Measurements from ENCODE around the gene SLC6A6.

SLC6A6 gene

DNA sequence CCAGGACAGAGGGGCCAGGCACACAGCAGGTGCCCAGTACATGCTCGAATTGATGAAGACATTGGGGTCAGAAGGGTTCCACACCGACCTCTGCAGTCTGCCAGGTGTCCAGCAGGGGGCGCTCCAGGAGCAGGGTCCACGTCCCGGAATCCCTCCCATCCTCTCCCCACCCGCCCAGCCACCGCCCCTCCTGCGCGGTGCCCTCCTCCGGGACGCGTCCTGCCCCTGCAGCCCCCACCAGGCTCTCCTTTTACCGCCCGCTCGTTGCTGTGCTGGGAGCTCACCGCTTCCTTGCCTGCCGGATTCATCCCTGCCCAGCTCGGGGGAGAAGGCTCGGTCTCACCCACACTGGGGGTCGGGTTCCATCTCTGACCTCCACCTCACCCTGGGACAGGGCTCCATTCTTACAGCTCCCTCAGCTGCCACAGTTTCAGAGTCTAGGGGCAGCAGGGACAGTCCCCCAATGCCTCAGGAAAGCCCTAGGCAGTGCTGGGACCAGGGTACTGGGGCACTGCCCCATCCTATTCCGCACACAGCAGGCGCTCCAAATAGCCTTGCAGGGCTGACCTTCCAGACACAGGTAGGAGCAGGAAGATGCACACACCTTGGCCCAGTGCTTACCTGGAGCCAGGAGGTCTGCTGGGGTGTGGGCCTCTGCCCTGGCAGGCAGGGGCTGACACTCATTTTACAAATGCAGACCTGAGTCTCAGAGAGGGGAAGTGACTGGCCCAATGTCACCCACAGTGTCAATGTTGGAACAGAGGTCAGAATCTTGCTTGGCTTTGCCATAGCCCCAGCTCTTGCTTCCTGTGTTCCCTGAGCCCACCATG, 106.8 kb downstream of the SLC6A6 start:
- Histone ChIP-seq H3K27ac (no peak overlapping the region), H3K36me3 (replicated peaks) (no peaks in the 10 kb centered on the region), H3K27me3 (replicated peaks) (no peaks in the 10 kb centered on the region), H3K4me3 (ENCODE audit: low read depth, low read length) (no peak overlapping the region)
- TF ChIP-seq, protein P1, sequence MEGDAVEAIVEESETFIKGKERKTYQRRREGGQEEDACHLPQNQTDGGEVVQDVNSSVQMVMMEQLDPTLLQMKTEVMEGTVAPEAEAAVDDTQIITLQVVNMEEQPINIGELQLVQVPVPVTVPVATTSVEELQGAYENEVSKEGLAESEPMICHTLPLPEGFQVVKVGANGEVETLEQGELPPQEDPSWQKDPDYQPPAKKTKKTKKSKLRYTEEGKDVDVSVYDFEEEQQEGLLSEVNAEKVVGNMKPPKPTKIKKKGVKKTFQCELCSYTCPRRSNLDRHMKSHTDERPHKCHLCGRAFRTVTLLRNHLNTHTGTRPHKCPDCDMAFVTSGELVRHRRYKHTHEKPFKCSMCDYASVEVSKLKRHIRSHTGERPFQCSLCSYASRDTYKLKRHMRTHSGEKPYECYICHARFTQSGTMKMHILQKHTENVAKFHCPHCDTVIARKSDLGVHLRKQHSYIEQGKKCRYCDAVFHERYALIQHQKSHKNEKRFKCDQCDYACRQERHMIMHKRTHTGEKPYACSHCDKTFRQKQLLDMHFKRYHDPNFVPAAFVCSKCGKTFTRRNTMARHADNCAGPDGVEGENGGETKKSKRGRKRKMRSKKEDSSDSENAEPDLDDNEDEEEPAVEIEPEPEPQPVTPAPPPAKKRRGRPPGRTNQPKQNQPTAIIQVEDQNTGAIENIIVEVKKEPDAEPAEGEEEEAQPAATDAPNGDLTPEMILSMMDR (IDR thresholded peaks at IDR 0.05; ENCODE audit: low read depth, low read length, missing control alignments): peak; percentile 91
- peak; percentile 18 for DNase-seq
- in situ Hi-C loops (cut with HindIII; ENCODE audit: low pct_ligation_motif_present, low sequenced_read_pairs): no loop called here

DNA sequence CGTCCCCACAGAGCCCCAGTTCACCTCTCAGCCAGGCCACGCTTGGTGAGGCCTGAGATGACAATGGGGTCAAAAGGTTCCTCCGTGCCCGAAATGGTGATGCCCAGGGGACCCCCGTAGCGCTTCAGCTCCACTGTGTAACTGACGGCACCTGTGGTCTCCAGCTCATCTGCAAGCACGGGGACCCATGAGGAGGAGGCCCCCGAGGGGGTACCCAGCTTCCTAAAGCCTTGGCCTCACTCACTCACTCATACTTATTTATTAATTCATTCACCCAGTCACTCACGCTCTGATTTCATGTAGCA, 107.3 kb downstream of the SLC6A6 start:
- Histone ChIP-seq H3K27me3 (replicated peaks) (no peaks in the 10 kb centered on the region), H3K4me3 (ENCODE audit: low read depth, low read length) (no peak overlapping the region), H3K36me3 (replicated peaks) (no peaks in the 10 kb centered on the region), H3K27ac (no peak overlapping the region)
- in situ Hi-C loops (cut with HindIII; ENCODE audit: low pct_ligation_motif_present, low sequenced_read_pairs): no loop called here
- no peak for DNase-seq
- TF ChIP-seq, protein P1 (IDR thresholded peaks at IDR 0.05; ENCODE audit: low read depth, low read length, missing control alignments): no peak

DNA sequence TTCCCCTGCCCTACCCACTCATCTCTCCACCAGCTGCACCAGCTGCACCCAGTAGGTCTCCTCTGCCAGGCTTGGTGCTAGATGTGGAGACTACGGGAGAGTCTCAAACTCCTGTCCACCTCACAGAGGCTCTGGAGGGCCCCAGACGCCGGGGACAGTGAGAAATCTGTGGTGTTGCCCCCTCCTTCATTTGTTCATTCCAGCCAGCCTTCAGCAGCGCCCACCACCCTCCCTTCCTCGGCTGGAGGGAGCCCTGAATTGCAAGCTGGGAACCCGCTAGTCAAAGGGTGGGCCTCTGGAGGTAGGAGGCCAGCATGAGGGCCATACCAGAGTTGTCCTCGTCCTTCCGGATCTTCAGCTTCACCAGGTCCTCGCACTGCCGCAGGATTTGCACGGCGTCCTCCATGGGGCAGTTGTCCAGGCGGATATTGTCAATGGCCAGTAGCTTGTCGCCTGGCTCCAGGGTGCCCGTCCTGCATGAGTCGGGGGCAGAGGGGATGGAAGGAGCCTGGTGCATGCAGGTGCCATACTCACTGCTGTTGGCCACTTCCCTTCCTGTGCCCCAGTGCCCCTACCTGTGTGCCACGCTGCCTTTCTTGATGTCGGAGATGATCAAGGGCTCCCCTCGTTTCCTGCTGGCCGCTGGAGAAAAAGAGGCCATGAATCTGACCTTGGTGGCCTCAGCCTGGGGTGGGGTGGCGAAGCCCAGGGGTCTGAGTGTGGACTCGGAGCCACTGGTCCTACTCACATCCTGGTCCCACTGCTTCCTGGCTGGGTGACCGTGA, 108.6 kb downstream of the SLC6A6 start:
- no peak for DNase-seq
- H3K27ac ChIP-seq: no peak overlapping the region
- TF ChIP-seq, protein P1 (IDR thresholded peaks at IDR 0.05; ENCODE audit: low read depth, low read length, missing control alignments): no peak
- no peaks in the 10 kb centered on the region for H3K36me3 ChIP-seq (replicated peaks)
- H3K4me3 ChIP-seq (ENCODE audit: low read depth, low read length): no peak overlapping the region
- no peaks in the 10 kb centered on the region for H3K27me3 ChIP-seq (replicated peaks)
- in situ Hi-C loops (cut with HindIII; ENCODE audit: low pct_ligation_motif_present, low sequenced_read_pairs): no loop called here

DNA sequence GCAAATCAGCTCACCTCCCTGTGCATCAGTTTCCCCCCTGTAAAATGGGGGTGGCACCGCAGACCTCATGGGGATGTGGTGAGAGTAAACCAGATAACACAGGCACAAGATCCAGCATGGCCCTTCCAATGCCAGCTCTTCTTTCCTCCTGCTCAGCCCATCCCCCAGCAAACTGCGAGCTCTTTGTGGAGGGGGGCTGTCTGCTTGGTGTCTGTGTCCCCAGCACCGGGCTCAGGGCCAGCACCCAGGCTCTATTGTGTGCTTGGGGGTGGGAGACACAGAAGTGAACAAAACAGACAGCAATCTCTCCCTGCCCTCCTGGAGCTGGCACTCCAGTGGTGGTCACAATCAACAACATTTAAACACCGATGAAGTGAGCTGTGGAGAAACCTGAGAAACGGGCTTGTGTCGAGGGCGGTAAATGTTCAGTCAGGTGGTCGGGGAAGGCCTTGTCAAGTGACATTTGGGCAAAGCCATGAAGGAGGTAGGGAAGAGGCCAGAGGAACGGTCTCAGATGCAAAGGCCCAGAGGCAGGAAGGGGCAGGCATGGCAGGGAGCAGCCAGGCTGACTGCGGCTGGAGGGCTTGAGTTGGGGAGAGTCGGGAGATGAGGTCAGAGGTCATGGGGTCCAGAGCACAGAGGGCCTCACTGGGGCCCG, 109.3 kb downstream of the SLC6A6 start:
- Histone ChIP-seq H3K4me3 (ENCODE audit: low read depth, low read length) (no peak overlapping the region), H3K36me3 (replicated peaks) (no peaks in the 10 kb centered on the region), H3K27ac (no peak overlapping the region), H3K27me3 (replicated peaks) (no peaks in the 10 kb centered on the region)
- TF ChIP-seq, protein P1 (IDR thresholded peaks at IDR 0.05; ENCODE audit: low read depth, low read length, missing control alignments): no peak
- no peak for DNase-seq
- in situ Hi-C loops (cut with HindIII; ENCODE audit: low pct_ligation_motif_present, low sequenced_read_pairs): no loop called here

DNA sequence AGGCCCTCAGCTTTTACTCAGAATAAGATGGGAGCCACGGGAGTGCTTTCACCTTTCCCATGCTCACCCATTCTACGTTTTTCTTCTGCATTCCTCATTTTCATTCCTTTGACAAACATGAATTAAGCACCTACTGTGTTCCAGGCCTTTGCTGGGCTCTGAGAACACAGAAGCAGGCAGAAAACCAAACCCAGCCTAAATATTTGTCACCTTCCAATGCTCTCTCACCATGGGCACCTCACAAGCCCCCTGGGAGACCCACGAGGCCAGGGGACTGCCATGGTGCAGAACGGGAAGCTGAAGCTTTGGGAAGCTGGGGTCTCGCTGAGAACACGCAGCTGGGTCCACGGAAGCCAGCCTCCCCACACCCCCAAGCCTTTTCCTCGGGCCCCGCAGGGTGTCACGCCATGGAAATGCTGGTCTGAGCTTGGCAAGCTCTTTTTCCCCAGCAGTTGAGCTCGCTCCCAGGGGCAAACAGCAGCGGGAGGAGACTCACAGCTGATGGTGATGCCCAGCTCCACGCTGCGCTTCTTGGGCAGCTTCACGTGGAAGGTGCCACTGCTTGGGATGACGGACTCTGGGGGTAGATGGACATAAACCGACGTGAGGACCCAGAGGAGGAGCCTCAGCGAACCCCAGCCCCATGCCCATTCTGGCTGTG, 110.0 kb downstream of the SLC6A6 start:
- no peak overlapping the region for H3K4me3 ChIP-seq (ENCODE audit: low read depth, low read length)
- in situ Hi-C loops (cut with HindIII; ENCODE audit: low pct_ligation_motif_present, low sequenced_read_pairs): no loop called here

More for the DNA sequence above, 110.0 kb downstream of the SLC6A6 start:
- no peaks in the 10 kb centered on the region for H3K27me3 ChIP-seq (replicated peaks)
- no peaks in the 10 kb centered on the region for H3K36me3 ChIP-seq (replicated peaks)
- TF ChIP-seq, protein P1 (IDR thresholded peaks at IDR 0.05; ENCODE audit: low read depth, low read length, missing control alignments): no peak
- no peak for DNase-seq
- H3K27ac ChIP-seq: no peak overlapping the region
